Cerebellar cortex (tissue), 1 donor: ENCODE measurements around the gene PPM1G.
"Not testable (repeated sequence)": the region's sequence is repeated elsewhere in the genome, so short reads cannot be mapped to it uniquely, and the experiment has no call there.

Experiments
- DNase-seq: peaks from one replicate; pipeline ENCODE4 v3.0.0-alpha.2; 2015; ENCODE audit warnings: low spot score

The PPM1G gene

GRCh38 chr2:27409321-27410073, at the start of gene PPM1G:
TSS of gene PPM1G (minus strand) at chr2:27409591. CDS start at chr2:27409422, 169 bp downstream.
- peak; percentile 94 for DNase-seq

- no peak for DNase-seq
Observed at GRCh38 chr2:27453968-27454367, 44.6 kb upstream of the PPM1G start.

- DNase-seq = no peak
Observed at GRCh38 chr2:27451095-27451494, 41.7 kb upstream of the PPM1G start.

GRCh38 chr2:27448381-27448780, 39.0 kb upstream of the PPM1G start:
- DNase-seq = no peak

- no peak for DNase-seq
Observed at GRCh38 chr2:27446057-27446456, 36.7 kb upstream of the PPM1G start.

- no peak for DNase-seq
Observed at GRCh38 chr2:27445615-27446014, 36.2 kb upstream of the PPM1G start.

- DNase-seq = no peak
Observed at GRCh38 chr2:27445155-27445554, 35.8 kb upstream of the PPM1G start.

GRCh38 chr2:27442920-27443282, 33.5 kb upstream of the PPM1G start:
- no peak for DNase-seq

- DNase-seq = no peak
Observed at GRCh38 chr2:27441958-27442919, 32.8 kb upstream of the PPM1G start, which contains the start of gene KRTCAP3. TSS of gene KRTCAP3 (plus strand) at chr2:27442381. CDS start at chr2:27442413, 32 bp downstream.

- DNase-seq = no peak
Observed at GRCh38 chr2:27441226-27441926, 32.0 kb upstream of the PPM1G start.

- no peak for DNase-seq
Observed at GRCh38 chr2:27435628-27436027, 26.2 kb upstream of the PPM1G start.

- DNase-seq = no peak
Observed at GRCh38 chr2:27431395-27431794, 22.0 kb upstream of the PPM1G start.

GRCh38 chr2:27428978-27429541, 19.7 kb upstream of the PPM1G start:
- DNase-seq = peak; percentile 59

- peak; percentile 94 for DNase-seq
Observed at GRCh38 chr2:27428213-27428977, 19.0 kb upstream of the PPM1G start, which contains the start of gene NRBP1. TSS of gene NRBP1 (plus strand) at chr2:27428631. CDS start at chr2:27433274, 4,643 bp downstream.

- no peak for DNase-seq
Observed at GRCh38 chr2:27427863-27428212, 18.4 kb upstream of the PPM1G start.

- not testable (repeated sequence) for DNase-seq
Observed at GRCh38 chr2:27425039-27425438, 15.6 kb upstream of the PPM1G start.

GRCh38 chr2:27422958-27423357, 13.6 kb upstream of the PPM1G start:
- no peak for DNase-seq

- no peak for DNase-seq
Observed at GRCh38 chr2:27421660-27422250, 12.4 kb upstream of the PPM1G start.

GRCh38 chr2:27420996-27421395, 11.6 kb upstream of the PPM1G start:
- DNase-seq = no peak

- DNase-seq = no peak
Observed at GRCh38 chr2:27416151-27416550, 6.8 kb upstream of the PPM1G start.
